ENCODE data around the gene VPS37B. TPM values are rescaled to one million over a fixed set of nuclear protein-coding genes. Genes with fewer than 3 reads are reported as not detected.
A peak's percentile ranks its signal among the peaks of the same experiment; 100 is the strongest.

The VPS37B gene
- total RNA-seq, 1 donor from 2014 or later, result 24.4 TPM

GRCh38 chr12:122903693-122904034 is 7.7 kb upstream of the VPS37B start:
- DNase-seq (ENCODE audit: low spot score), result no peak
- Mint-ChIP-seq H3K27me3 (ENCODE audit: low read depth) (no peaks in the 10 kb centered on the region), H3K27ac (ENCODE audit: unreplicated experiment) (no peak overlapping the region), H3K4me1 (ENCODE audit: low read depth) (peaks cover 2% of the 10 kb centered on the region), H3K9me3 (ENCODE audit: low read depth) (no peaks in the 10 kb centered on the region), H3K36me3 (ENCODE audit: low read depth) (no peaks in the 10 kb centered on the region), H3K4me3 (ENCODE audit: unreplicated experiment) (no peak overlapping the region)
- TF ChIP-seq CTCF (IDR thresholded peaks at IDR 0.05), result no peak

- H3K27ac Mint-ChIP-seq (ENCODE audit: unreplicated experiment), result no peak overlapping the region
- H3K9me3 Mint-ChIP-seq (ENCODE audit: low read depth), result no peaks in the 10 kb centered on the region
- no peak for TF ChIP-seq CTCF (IDR thresholded peaks at IDR 0.05)
- peaks cover 6% of the 10 kb centered on the region for H3K4me1 Mint-ChIP-seq (ENCODE audit: low read depth)
- H3K36me3 Mint-ChIP-seq (ENCODE audit: low read depth), result no peaks in the 10 kb centered on the region
- DNase-seq (ENCODE audit: low spot score), result no peak
- no peaks in the 10 kb centered on the region for H3K27me3 Mint-ChIP-seq (ENCODE audit: low read depth)
- H3K4me3 Mint-ChIP-seq (ENCODE audit: unreplicated experiment), result no peak overlapping the region
Measured at GRCh38 chr12:122902854-122903692, 7.1 kb upstream of the VPS37B start.

- Mint-ChIP-seq H3K4me1 (ENCODE audit: low read depth) (peaks cover 15% of the 10 kb centered on the region), H3K27me3 (ENCODE audit: low read depth) (no peaks in the 10 kb centered on the region), H3K36me3 (ENCODE audit: low read depth) (no peaks in the 10 kb centered on the region), H3K9me3 (ENCODE audit: low read depth) (peaks cover 6% of the 10 kb centered on the region), H3K4me3 (ENCODE audit: unreplicated experiment) (no peak overlapping the region), H3K27ac (ENCODE audit: unreplicated experiment) (no peak overlapping the region)
- no peak for DNase-seq (ENCODE audit: low spot score)
- TF ChIP-seq CTCF (IDR thresholded peaks at IDR 0.05), result no peak
Measured at GRCh38 chr12:122899887-122900286, 4.0 kb upstream of the VPS37B start.

- Mint-ChIP-seq H3K27ac (ENCODE audit: unreplicated experiment) (no peak overlapping the region), H3K9me3 (ENCODE audit: low read depth) (peaks cover 6% of the 10 kb centered on the region), H3K36me3 (ENCODE audit: low read depth) (no peaks in the 10 kb centered on the region), H3K4me3 (ENCODE audit: unreplicated experiment) (peak overlapping the region; percentile 93), H3K4me1 (ENCODE audit: low read depth) (peaks cover 46% of the 10 kb centered on the region), H3K27me3 (ENCODE audit: low read depth) (no peaks in the 10 kb centered on the region)
- DNase-seq (ENCODE audit: low spot score), result no peak
- TF ChIP-seq CTCF (IDR thresholded peaks at IDR 0.05), result no peak
Measured at GRCh38 chr12:122896662-122897061, 738 bp upstream of the VPS37B start.

GRCh38 chr12:122895320-122895703 is 612 bp downstream of the VPS37B start:
- Mint-ChIP-seq H3K4me1 (ENCODE audit: low read depth) (peaks cover 57% of the 10 kb centered on the region), H3K9me3 (ENCODE audit: low read depth) (peaks cover 6% of the 10 kb centered on the region), H3K4me3 (ENCODE audit: unreplicated experiment) (peak overlapping the region; percentile 93), H3K36me3 (ENCODE audit: low read depth) (no peaks in the 10 kb centered on the region), H3K27ac (ENCODE audit: unreplicated experiment) (peak overlapping the region; percentile 94), H3K27me3 (ENCODE audit: low read depth) (no peaks in the 10 kb centered on the region)
- DNase-seq (ENCODE audit: low spot score), result no peak
- no peak for TF ChIP-seq CTCF (IDR thresholded peaks at IDR 0.05)
